ENCODE results near the gene ANXA3.

Gene ANXA3

DNA sequence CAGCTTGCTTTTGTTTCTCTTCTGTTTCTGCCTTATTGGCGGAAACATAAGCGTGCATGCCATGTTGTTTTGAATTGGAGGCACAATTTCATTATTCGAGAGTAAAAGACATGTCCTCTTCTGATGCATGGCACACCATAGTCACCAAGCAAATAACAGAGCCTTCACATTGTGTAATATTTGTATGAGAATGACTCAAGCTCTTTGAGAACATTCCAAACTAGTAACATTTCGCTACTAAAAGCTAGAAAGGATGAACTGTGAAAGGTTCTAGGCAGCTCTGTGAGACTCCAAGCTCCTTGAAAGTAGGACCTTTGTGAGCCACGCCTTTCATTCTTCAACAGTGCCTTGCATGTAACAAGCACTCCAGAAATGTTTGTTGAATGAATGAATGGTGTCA, 9.2 kb upstream of the ANXA3 start:
- Histone ChIP-seq H3K79me1 (ENCODE audit: low read length) (no peaks in the 10 kb centered on the region), H3K36me3 (ENCODE audit: control insufficient read depth in 1 of 2, insufficient read depth in 2 of 2, low read length in 2 of 2) (peaks cover 9 to 21% of the 10 kb centered on the region in 2 experiments), H3K18ac (ENCODE audit: low read length) (no peak overlapping the region), H3K4me2 (ENCODE audit: low read length) (no peak overlapping the region), H2AK5ac (ENCODE audit: low read length) (no peak overlapping the region), H3K23ac (ENCODE audit: low read length) (no peak overlapping the region), H2BK12ac (ENCODE audit: low read length) (no peak overlapping the region), H2BK120ac (ENCODE audit: insufficient read depth, low read length, poor library complexity) (no peak overlapping the region), H3K4ac (ENCODE audit: low read depth, low read length) (no peak overlapping the region), H3K4me3 (ENCODE audit: low read depth, low read length) (no peak overlapping the region), H4K12ac (ENCODE audit: low read depth, low read length) (no peak overlapping the region), H3K79me2 (ENCODE audit: control insufficient read depth, insufficient read depth, low read length, poor library complexity) (no peaks in the 10 kb centered on the region), H3K27me3 (ENCODE audit: insufficient read depth, low read length) (no peaks in the 10 kb centered on the region), H3K27ac (ENCODE audit: low read depth, low read length) (no peak overlapping the region), H3K9me3 (ENCODE audit: insufficient read depth, low read depth, low read length) (no peaks in the 10 kb centered on the region), H4K8ac (ENCODE audit: low read depth, low read length) (no peak overlapping the region), H3K14ac (ENCODE audit: low read length) (no peak overlapping the region), H3K9ac (ENCODE audit: low read length) (no peak overlapping the region), H4K91ac (ENCODE audit: low read depth, low read length) (no peak overlapping the region), H2AFZ (ENCODE audit: insufficient read depth, low read length, poor library complexity) (no peak overlapping the region), H3K4me1 (ENCODE audit: control insufficient read depth in 1 of 2, insufficient read depth in 2 of 2, low read length in 2 of 2) (no peaks in the 10 kb centered on the region), H2BK5ac (ENCODE audit: low read depth, low read length, poor library complexity) (no peak overlapping the region)
- peak in 1 of 2 donors; percentile 57 for DNase-seq
- WGBS (ENCODE audit: extremely low coverage, insufficient coverage, insufficient read length): no CpG with 5 or more reads among the region's 5 CpGs

DNA sequence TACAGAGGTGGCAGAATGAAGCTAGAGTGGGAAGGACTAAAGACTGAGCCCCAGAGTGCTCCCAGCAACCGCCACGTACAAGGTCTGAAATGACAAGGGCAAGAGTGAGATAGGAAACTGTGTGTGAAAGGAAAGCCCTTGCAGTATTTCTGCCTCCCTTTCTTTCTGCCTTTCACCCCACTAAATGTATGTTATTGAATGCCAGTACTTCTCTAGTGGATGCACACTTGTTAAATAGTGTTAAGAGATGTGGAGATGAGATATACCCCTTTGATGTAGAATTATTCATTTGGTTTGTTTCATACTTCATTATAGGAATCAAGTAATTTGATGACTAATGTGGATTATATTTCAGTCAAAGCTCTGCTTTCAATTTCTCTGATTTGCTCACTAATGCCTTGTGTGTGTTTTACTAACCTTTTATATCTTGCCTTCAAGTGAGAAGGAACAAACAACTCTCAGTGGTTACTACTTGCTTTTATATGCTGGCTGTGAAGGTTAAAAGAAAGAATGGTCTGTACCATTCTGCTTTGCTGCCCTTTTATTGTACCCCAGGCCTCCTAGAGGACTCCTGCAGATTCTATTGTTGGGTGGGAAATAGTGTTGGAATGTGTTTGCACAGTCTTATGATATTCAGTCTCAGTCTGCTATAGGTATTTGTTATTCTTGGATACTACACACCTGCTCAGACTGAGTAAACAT, 8.0 kb upstream of the ANXA3 start:
- no peak overlapping the region for H3K27ac ChIP-seq (ENCODE audit: low read depth, low read length)
- H3K9ac ChIP-seq (ENCODE audit: low read length): no peak overlapping the region
- H3K79me1 ChIP-seq (ENCODE audit: low read length): no peaks in the 10 kb centered on the region
- WGBS (ENCODE audit: extremely low coverage, insufficient coverage, insufficient read length): no CpG with 5 or more reads among the region's 2 CpGs
- no peak overlapping the region for H2AK5ac ChIP-seq (ENCODE audit: low read length)
- no peak overlapping the region for H3K23ac ChIP-seq (ENCODE audit: low read length)
- no peak overlapping the region for H3K18ac ChIP-seq (ENCODE audit: low read length)
- no peak overlapping the region for H4K8ac ChIP-seq (ENCODE audit: low read depth, low read length)
- no peak for DNase-seq
- no peaks in the 10 kb centered on the region for H3K4me1 ChIP-seq (ENCODE audit: control insufficient read depth in 1 of 2, insufficient read depth in 2 of 2, low read length in 2 of 2)
- H3K4ac ChIP-seq (ENCODE audit: low read depth, low read length): no peak overlapping the region
- H3K9me3 ChIP-seq (ENCODE audit: insufficient read depth, low read depth, low read length): no peaks in the 10 kb centered on the region
- H3K4me3 ChIP-seq (ENCODE audit: low read depth, low read length): no peak overlapping the region
- H2BK120ac ChIP-seq (ENCODE audit: insufficient read depth, low read length, poor library complexity): no peak overlapping the region
- H2BK5ac ChIP-seq (ENCODE audit: low read depth, low read length, poor library complexity): no peak overlapping the region
- no peak overlapping the region for H2AFZ ChIP-seq (ENCODE audit: insufficient read depth, low read length, poor library complexity)
- no peak overlapping the region for H3K14ac ChIP-seq (ENCODE audit: low read length)
- peaks cover 11 to 21% of the 10 kb centered on the region in 2 experiments for H3K36me3 ChIP-seq (ENCODE audit: control insufficient read depth in 1 of 2, insufficient read depth in 2 of 2, low read length in 2 of 2)
- H4K91ac ChIP-seq (ENCODE audit: low read depth, low read length): no peak overlapping the region
- H3K79me2 ChIP-seq (ENCODE audit: control insufficient read depth, insufficient read depth, low read length, poor library complexity): no peaks in the 10 kb centered on the region
- H4K12ac ChIP-seq (ENCODE audit: low read depth, low read length): no peak overlapping the region
- H2BK12ac ChIP-seq (ENCODE audit: low read length): no peak overlapping the region
- H3K4me2 ChIP-seq (ENCODE audit: low read length): no peak overlapping the region
- no peaks in the 10 kb centered on the region for H3K27me3 ChIP-seq (ENCODE audit: insufficient read depth, low read length)

DNA sequence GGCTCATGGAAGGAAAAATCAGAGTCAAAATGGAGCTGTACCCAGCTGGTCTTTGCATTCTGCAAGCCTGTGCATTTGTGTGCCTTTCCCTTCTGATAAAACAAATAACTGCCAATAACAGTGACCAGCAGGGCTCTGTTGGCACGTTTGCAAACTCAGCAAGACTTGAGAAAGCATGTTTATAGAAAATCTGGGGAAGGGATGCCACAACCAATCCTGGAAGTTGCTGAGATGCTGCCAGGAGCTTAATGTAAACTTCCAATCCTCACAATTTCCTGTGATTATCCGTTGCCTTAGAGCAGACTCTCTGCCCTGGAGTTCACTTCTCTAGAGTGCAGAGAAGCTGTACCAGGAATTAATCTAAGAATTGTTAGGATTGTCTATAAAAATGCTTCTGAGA, 6.9 kb upstream of the ANXA3 start:
- H3K18ac ChIP-seq (ENCODE audit: low read length): no peak overlapping the region
- DNase-seq: no peak
- H3K36me3 ChIP-seq (ENCODE audit: control insufficient read depth in 1 of 2, insufficient read depth in 2 of 2, low read length in 2 of 2): peaks cover 11 to 19% of the 10 kb centered on the region in 2 experiments
- WGBS (ENCODE audit: extremely low coverage, insufficient coverage, insufficient read length): no CpG with 5 or more reads among the region's 2 CpGs
- no peaks in the 10 kb centered on the region for H3K4me1 ChIP-seq (ENCODE audit: control insufficient read depth in 1 of 2, insufficient read depth in 2 of 2, low read length in 2 of 2)
- no peak overlapping the region for H3K4me2 ChIP-seq (ENCODE audit: low read length)
- no peaks in the 10 kb centered on the region for H3K9me3 ChIP-seq (ENCODE audit: insufficient read depth, low read depth, low read length)
- no peak overlapping the region for H3K9ac ChIP-seq (ENCODE audit: low read length)
- no peak overlapping the region for H4K8ac ChIP-seq (ENCODE audit: low read depth, low read length)
- no peak overlapping the region for H4K91ac ChIP-seq (ENCODE audit: low read depth, low read length)
- no peak overlapping the region for H2AFZ ChIP-seq (ENCODE audit: insufficient read depth, low read length, poor library complexity)
- H4K12ac ChIP-seq (ENCODE audit: low read depth, low read length): no peak overlapping the region
- H3K79me2 ChIP-seq (ENCODE audit: control insufficient read depth, insufficient read depth, low read length, poor library complexity): no peaks in the 10 kb centered on the region
- H2BK120ac ChIP-seq (ENCODE audit: insufficient read depth, low read length, poor library complexity): no peak overlapping the region
- no peak overlapping the region for H2BK5ac ChIP-seq (ENCODE audit: low read depth, low read length, poor library complexity)
- H2AK5ac ChIP-seq (ENCODE audit: low read length): no peak overlapping the region
- no peaks in the 10 kb centered on the region for H3K79me1 ChIP-seq (ENCODE audit: low read length)
- no peak overlapping the region for H3K27ac ChIP-seq (ENCODE audit: low read depth, low read length)
- no peak overlapping the region for H3K4ac ChIP-seq (ENCODE audit: low read depth, low read length)
- H3K27me3 ChIP-seq (ENCODE audit: insufficient read depth, low read length): no peaks in the 10 kb centered on the region
- H3K4me3 ChIP-seq (ENCODE audit: low read depth, low read length): no peak overlapping the region
- no peak overlapping the region for H3K23ac ChIP-seq (ENCODE audit: low read length)
- H2BK12ac ChIP-seq (ENCODE audit: low read length): no peak overlapping the region
- no peak overlapping the region for H3K14ac ChIP-seq (ENCODE audit: low read length)

DNA sequence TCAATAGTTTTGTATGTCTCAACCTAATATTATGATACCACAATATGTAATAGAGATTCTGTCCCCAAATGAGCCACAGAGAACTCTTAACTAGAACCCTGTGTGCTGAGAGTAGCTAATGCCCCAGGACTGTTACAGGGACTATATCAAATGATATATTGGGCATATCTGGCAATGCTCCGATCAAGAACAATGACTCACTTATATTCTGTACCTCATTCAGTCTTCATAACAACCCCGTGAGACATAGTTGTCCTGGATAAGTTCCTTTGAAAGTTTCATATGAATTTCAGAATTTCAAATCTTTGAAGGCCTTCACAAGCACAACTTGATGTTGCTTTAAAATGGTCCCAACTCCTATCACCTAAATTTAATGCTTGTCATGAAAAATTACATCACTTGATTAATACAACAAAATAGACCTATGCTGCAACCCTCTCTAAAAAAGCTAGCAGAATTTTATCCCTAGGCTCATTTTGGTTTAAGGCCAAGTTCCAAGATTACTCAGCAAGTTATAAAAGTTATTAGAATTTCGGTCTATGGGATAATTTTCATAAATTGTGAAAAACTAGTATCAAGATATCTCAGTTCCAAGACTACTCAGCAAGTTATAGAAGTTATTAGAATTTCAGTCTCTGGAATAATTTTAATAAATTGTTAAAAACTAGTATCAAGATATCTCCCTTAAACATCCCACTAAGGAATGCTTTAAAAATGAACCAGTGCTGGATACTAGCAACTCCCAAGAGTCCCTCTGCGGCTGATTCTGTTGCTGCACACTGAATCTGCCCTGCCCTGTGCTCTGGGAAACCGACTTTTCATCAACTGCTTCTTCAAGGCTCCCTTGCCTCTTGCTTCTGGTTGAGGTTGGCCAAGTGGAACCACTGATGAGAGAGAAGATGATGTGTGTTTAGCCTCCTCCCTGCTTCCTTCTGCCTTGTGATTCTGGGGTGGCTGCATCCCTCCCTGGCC, 6.0 kb upstream of the ANXA3 start:
- no CpG with 5 or more reads among the region's 5 CpGs for WGBS (ENCODE audit: extremely low coverage, insufficient coverage, insufficient read length)
- no peak overlapping the region for H3K23ac ChIP-seq (ENCODE audit: low read length)
- DNase-seq: no peak
- H3K27ac ChIP-seq (ENCODE audit: low read depth, low read length): no peak overlapping the region
- no peak overlapping the region for H4K8ac ChIP-seq (ENCODE audit: low read depth, low read length)
- H3K18ac ChIP-seq (ENCODE audit: low read length): no peak overlapping the region
- peaks cover 8 to 16% of the 10 kb centered on the region in 2 experiments for H3K36me3 ChIP-seq (ENCODE audit: control insufficient read depth in 1 of 2, insufficient read depth in 2 of 2, low read length in 2 of 2)
- no peak overlapping the region for H4K91ac ChIP-seq (ENCODE audit: low read depth, low read length)
- H3K27me3 ChIP-seq (ENCODE audit: insufficient read depth, low read length): no peaks in the 10 kb centered on the region
- no peak overlapping the region for H3K9ac ChIP-seq (ENCODE audit: low read length)
- no peaks in the 10 kb centered on the region for H3K79me1 ChIP-seq (ENCODE audit: low read length)
- H3K4me3 ChIP-seq (ENCODE audit: low read depth, low read length): no peak overlapping the region
- H4K12ac ChIP-seq (ENCODE audit: low read depth, low read length): no peak overlapping the region
- no peak overlapping the region for H2AFZ ChIP-seq (ENCODE audit: insufficient read depth, low read length, poor library complexity)
- H3K4me1 ChIP-seq (ENCODE audit: control insufficient read depth in 1 of 2, insufficient read depth in 2 of 2, low read length in 2 of 2): no peaks in the 10 kb centered on the region
- no peak overlapping the region for H2BK120ac ChIP-seq (ENCODE audit: insufficient read depth, low read length, poor library complexity)
- no peak overlapping the region for H2BK5ac ChIP-seq (ENCODE audit: low read depth, low read length, poor library complexity)
- H3K9me3 ChIP-seq (ENCODE audit: insufficient read depth, low read depth, low read length): no peaks in the 10 kb centered on the region
- no peak overlapping the region for H2AK5ac ChIP-seq (ENCODE audit: low read length)
- H3K14ac ChIP-seq (ENCODE audit: low read length): no peak overlapping the region
- no peak overlapping the region for H3K4ac ChIP-seq (ENCODE audit: low read depth, low read length)
- no peaks in the 10 kb centered on the region for H3K79me2 ChIP-seq (ENCODE audit: control insufficient read depth, insufficient read depth, low read length, poor library complexity)
- H2BK12ac ChIP-seq (ENCODE audit: low read length): no peak overlapping the region
- H3K4me2 ChIP-seq (ENCODE audit: low read length): no peak overlapping the region

Data from trophoblast cell (in vitro differentiated cells and primary cell).